ENCODE measurements around the gene JUND.

DNA sequence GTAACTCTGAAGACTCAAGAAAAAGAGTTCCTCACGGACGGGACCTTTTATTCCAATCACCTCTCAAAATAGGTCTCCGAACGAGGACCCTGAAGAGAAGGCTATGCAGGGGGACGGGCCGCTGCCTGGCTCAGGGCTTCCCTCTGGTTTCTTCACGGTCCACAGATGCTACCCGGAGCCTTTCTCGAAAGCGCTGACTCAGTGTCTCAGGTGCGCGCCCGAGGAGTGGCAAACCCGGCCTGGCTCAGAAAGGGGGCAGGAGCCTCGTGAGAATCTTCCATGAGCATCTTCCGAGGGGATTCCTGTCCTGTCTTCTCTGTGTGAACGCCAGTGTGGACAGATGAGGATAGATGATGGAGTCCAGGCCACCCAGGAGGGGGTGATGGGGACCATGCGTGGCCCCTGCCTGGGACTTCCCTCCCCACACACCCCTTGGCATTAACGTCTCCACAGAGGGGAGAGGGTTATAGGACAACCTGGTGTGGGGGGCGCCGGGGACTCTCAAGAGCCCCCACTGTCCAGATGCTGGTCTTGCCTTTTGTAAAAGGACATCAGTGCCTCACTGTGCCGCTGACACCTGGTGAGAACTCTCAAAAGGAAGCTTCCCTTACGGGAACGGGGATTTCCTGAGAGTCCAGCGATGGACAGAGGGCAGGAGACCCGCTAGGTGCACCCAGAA is 24.9 kb upstream of the JUND start:
- TF ChIP-seq, protein P1, sequence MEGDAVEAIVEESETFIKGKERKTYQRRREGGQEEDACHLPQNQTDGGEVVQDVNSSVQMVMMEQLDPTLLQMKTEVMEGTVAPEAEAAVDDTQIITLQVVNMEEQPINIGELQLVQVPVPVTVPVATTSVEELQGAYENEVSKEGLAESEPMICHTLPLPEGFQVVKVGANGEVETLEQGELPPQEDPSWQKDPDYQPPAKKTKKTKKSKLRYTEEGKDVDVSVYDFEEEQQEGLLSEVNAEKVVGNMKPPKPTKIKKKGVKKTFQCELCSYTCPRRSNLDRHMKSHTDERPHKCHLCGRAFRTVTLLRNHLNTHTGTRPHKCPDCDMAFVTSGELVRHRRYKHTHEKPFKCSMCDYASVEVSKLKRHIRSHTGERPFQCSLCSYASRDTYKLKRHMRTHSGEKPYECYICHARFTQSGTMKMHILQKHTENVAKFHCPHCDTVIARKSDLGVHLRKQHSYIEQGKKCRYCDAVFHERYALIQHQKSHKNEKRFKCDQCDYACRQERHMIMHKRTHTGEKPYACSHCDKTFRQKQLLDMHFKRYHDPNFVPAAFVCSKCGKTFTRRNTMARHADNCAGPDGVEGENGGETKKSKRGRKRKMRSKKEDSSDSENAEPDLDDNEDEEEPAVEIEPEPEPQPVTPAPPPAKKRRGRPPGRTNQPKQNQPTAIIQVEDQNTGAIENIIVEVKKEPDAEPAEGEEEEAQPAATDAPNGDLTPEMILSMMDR (conservative IDR thresholded peaks at IDR 0.05; ENCODE audit: low read depth in 2 of 2), result no peak
- TF ChIP-seq EZH2phosphoT487 (IDR thresholded peaks at IDR 0.05; ENCODE audit: unreplicated experiment) (no peak), POLR2AphosphoS5 (IDR thresholded peaks at IDR 0.05; ENCODE audit: low read depth) (no peak), EZH2 (IDR thresholded peaks at IDR 0.05; ENCODE audit: low read depth, unreplicated experiment) (no peak), ZNF331 (CRISPR knock-in tag; IDR thresholded peaks at IDR 0.05; ENCODE audit: low read depth) (no peak)
- TF ChIP-seq, protein P2, sequence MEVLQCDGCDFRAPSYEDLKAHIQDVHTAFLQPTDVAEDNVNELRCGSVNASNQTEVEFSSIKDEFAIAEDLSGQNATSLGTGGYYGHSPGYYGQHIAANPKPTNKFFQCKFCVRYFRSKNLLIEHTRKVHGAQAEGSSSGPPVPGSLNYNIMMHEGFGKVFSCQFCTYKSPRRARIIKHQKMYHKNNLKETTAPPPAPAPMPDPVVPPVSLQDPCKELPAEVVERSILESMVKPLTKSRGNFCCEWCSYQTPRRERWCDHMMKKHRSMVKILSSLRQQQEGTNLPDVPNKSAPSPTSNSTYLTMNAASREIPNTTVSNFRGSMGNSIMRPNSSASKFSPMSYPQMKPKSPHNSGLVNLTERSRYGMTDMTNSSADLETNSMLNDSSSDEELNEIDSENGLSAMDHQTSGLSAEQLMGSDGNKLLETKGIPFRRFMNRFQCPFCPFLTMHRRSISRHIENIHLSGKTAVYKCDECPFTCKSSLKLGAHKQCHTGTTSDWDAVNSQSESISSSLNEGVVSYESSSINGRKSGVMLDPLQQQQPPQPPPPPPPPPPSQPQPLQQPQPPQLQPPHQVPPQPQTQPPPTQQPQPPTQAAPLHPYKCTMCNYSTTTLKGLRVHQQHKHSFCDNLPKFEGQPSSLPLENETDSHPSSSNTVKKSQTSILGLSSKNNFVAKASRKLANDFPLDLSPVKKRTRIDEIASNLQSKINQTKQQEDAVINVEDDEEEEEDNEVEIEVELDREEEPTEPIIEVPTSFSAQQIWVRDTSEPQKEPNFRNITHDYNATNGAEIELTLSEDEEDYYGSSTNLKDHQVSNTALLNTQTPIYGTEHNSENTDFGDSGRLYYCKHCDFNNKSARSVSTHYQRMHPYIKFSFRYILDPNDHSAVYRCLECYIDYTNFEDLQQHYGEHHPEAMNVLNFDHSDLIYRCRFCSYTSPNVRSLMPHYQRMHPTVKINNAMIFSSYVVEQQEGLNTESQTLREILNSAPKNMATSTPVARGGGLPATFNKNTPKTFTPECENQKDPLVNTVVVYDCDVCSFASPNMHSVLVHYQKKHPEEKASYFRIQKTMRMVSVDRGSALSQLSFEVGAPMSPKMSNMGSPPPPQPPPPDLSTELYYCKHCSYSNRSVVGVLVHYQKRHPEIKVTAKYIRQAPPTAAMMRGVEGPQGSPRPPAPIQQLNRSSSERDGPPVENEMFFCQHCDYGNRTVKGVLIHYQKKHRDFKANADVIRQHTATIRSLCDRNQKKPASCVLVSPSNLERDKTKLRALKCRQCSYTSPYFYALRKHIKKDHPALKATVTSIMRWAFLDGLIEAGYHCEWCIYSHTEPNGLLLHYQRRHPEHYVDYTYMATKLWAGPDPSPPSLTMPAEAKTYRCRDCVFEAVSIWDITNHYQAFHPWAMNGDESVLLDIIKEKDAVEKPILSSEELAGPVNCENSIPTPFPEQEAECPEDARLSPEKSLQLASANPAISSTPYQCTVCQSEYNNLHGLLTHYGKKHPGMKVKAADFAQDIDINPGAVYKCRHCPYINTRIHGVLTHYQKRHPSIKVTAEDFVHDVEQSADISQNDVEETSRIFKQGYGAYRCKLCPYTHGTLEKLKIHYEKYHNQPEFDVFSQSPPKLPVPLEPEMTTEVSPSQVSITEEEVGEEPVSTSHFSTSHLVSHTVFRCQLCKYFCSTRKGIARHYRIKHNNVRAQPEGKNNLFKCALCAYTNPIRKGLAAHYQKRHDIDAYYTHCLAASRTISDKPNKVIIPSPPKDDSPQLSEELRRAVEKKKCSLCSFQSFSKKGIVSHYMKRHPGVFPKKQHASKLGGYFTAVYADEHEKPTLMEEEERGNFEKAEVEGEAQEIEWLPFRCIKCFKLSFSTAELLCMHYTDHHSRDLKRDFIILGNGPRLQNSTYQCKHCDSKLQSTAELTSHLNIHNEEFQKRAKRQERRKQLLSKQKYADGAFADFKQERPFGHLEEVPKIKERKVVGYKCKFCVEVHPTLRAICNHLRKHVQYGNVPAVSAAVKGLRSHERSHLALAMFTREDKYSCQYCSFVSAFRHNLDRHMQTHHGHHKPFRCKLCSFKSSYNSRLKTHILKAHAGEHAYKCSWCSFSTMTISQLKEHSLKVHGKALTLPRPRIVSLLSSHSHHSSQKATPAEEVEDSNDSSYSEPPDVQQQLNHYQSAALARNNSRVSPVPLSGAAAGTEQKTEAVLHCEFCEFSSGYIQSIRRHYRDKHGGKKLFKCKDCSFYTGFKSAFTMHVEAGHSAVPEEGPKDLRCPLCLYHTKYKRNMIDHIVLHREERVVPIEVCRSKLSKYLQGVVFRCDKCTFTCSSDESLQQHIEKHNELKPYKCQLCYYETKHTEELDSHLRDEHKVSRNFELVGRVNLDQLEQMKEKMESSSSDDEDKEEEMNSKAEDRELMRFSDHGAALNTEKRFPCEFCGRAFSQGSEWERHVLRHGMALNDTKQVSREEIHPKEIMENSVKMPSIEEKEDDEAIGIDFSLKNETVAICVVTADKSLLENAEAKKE (CRISPR knock-in tag; IDR thresholded peaks at IDR 0.05), result no peak
